ENCODE data around the gene POP4.

POP4 gene

GRCh38 chr19:29577649-29577963 is 28.5 kb upstream of the POP4 start:
- no peak for DNase-seq

DNA sequence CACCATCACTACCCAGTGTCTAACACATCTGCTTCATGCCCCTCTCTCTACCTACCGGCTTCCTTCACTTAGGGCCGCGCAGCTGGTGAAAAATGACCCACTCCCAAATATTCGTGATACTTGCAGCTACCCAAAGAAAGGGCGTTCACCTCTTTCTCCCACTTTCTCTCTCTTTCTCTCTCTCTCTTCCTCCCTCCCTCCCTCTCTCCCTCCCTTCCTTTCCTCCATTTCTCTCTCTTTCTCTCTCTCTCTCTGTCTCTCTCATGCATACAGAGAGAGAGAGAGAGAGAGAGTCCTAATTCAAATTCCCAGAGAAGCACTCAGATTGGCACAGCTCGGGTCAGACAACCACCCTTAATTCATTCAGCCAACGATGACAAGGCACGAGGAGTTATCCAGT is 27.7 kb upstream of the POP4 start:
- no peak for DNase-seq

GRCh38 chr19:29579308-29579910 is 26.7 kb upstream of the POP4 start:
- no peak for DNase-seq

- no peak for DNase-seq
Measured at GRCh38 chr19:29581398-29581797, 24.7 kb upstream of the POP4 start.

GRCh38 chr19:29583196-29583999 is 22.7 kb upstream of the POP4 start:
- no peak for DNase-seq

GRCh38 chr19:29586401-29586800 is 19.7 kb upstream of the POP4 start:
- DNase-seq: no peak

DNA sequence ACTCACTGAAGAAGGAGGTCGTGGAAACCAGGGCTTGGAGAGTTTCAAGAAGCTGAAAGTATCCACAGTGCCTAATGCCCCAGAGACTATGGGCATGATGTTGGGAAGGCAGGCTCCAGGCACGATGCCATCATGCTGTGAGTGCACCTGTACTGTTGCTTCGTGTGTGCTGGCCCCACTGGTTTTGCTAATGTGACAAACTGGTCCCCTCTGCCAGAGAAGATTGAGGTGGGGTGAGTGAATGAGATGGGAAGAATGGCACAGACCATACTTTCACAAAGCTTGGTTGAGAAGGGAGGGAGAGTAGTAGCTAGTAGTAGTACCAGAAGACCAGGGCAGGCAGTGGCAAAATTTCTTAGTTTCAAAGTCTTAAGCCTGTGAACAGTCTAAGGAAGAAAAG is 19.0 kb upstream of the POP4 start:
- no peak for DNase-seq

DNA sequence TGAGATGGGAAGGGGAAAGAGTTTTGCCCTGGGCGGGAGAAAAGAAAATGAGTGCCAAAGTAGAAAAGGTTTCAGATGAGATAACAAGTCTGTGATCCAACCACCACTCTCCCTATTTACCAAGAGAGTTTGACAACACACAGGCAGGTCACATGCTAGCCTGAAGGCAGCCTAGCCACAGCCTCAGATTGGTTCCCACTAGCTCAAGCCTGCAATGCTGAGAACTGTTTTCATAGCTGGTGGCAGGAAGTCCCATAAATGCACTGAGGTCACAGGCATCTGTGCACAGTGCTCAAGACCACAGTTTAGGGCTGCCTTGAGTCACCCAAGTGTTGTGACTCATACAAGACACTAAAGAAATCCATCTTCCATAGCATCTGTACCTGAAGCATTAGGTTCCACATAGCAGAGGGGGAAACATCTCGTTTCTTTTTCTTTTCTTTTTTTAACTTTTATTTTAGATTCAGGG is 18.5 kb upstream of the POP4 start:
- DNase-seq: peak; percentile 40 to 42

DNA sequence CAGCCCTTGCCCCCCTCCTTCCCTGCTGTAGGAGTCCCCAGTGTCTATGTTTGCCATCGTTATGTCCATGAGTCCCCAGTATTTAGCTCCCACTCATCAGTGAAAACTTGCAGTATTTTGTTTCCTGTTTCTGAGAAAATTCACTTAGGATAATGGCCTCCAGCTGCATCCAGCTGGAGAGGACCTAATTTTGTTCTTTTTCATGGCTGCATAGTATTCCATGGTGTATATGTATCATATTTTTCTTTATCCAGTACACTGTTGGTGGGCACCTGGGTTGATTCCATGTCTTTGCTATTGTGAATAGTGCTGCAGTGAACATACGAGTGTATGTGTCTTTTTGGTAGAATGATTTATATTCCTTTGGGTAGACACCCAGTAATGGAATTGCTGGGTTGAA is 18.0 kb upstream of the POP4 start:
- no peak for DNase-seq

DNA sequence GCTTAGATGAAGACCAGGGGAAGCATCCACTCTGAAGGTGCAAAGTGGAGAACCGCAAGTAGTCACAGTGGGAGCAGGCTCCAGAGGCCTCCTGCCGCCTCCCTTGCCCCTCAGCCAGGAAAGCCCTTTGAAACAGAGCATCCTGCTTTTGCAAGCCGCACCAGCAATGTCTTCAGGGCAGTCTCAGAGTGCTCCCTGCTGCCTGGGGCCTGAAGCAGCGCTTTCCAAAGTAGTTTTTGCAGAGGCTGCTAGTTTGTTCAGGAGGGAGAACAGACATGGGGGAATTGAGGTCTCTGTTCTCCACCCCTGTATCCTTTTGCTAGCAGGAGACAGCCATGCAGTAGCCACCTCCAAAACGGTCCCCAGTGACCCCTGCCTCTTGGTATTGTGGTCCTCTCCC is 15.8 kb upstream of the POP4 start:
- DNase-seq: no peak

- no peak for DNase-seq
Measured at GRCh38 chr19:29591670-29592069, 14.4 kb upstream of the POP4 start.

GRCh38 chr19:29593869-29594268 is 12.2 kb upstream of the POP4 start:
- no peak for DNase-seq

DNA sequence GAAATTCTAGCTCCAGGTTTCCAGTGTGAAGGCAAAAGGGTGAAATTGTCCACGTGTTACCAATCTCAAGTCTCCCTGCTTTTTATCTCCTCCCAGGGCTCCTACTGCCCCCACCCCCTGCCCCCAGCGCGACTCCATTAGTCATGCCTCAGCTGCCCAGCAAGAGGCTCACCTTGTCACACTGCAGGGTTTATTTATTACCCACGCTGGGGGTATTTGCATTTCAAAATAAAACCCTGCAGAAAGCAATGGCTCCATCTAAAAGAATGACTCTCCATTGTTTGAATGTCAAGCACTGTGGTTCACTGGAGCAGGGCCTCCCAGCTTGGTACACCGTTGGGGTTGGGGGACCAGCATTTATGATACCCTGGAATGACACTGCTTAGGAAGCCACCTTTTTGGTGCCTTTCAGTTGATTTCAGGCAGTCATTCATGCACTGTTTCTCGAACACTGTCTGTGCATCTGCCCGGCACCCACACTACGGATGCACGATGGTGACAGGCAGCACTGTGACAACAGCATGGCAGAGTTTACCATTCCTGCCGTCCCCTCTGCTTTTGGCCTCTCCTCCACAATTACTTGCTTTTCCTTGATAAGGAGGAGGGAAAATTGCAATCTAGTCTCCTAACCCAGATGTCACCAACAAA is 9.9 kb upstream of the POP4 start:
- no peak for DNase-seq

DNA sequence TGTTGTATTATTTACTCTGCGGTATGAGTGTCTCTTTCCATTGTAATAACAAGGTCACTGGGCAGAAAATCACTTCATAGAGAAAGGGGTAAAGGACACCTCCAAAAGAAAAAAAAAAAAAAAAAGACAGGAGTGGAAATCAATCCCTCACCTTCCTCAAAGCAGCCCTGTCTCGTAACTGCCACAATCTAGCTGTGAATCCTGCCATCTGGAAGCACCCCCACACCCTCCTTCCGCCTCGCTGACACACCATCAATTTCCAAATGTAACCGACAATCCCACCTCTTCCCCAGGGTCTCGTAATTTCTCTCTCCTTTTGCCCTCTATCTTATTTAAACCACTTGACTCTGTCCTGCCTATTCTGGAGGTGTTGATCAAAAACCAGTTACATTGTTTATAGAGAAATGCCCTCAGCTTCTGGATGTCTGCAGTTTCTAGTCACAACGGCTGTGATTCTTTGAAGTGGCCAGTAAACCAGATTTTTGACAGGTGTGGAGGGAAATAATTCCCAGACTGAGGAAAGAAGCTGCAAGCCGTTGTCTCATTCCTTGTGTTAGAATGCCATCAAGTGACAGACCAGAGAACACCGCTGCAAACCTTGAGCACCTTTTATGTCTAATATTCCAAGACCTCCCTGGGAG is 9.1 kb upstream of the POP4 start:
- no peak for DNase-seq

DNA sequence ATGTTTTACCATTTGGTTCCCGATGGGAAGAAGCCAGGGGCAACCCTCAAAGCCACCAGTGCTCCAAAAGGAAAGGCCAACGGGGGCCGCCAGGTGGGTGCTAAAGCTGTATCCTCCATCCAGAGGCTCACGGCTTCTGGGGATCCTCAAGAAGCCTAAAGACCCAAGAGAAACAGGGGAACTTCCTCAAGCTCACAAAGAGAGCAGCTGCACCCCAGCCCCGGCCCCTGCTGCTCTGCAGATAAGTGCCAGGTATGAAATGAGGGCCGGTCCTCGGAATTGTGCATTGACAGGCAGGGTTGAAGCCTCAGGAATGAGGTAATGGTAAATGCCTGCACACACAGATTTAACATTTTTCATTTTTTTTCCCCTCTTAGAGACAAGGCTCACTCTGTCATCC is 8.0 kb upstream of the POP4 start:
- DNase-seq: no peak

DNA sequence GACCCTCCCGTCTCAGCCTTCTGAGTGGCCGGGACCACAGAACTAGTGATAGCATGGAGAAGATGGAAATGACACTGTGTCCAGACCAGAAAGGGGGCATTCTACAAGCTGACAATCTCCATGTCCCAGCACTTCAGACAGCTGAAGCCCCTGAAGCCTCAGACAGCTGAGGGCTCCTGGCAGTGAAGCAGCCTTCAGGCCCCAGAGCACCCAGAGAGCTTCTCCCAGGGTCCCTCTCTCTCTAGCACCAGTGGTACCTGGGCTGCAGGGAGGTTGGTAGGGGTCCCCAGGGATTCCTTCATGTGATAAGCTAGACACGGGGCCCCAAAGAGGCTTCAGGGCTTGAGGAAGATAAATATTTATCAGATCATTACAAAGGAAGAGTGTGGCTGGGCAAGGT is 7.6 kb upstream of the POP4 start:
- DNase-seq: no peak

DNA sequence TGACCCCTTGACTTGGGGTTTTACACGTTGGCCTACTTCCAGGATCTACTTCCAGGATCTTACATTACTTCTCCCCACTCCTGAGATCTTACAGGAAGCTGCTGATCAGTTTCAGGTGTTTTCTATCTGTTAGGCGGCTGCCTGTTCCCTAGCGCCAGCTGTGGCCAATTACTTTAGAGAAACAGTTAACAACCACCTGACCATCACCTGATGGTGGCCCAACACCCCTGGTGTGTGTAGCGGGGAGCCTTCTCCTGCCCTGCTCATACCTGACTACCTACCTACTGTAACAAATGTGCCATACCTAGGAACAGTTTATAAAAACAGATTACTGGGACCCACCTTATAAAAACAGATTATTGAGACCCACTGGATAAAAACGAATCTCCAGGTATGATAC is 2.8 kb upstream of the POP4 start:
- DNase-seq: no peak

DNA sequence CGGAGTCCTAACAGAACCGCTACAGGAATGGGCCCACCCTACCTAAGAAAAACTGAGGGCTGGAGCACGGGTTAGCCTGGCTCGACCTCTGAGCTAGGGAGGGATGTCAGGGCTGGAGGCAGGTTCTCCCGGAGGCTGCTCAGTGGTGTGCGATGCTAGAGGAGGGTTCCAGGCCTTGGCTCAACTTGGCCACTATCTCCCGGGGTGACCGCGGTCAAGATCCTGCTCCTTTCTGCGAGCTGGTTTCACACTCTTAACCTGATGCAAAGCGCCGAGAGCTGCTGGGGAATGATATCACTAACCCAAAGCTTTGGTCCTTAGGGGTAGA is 301 bp downstream of the POP4 start:
- DNase-seq: no peak

DNA sequence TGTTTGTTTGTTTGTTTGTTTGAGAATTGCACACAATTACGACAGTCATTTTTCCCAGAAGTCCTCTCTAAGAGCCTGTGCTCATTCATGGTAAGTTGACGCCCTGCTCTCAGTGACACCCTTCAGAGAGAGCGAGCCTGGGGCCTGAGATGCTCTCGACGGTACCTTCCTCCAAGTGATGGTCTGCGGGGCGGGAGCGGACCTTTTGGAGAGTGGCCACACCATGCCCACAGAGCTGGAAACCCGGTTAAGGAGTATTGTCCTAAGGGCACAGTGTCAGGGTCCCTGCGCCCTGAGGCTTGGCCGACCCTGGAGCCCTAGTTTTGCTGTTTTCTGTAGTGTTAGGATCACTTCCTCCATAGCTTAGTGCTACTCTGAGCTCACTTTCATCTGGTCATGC is 3.6 kb downstream of the POP4 start:
- no peak for DNase-seq

GRCh38 chr19:29610213-29610573 is 4.1 kb downstream of the POP4 start:
- DNase-seq: no peak

- peak; percentile 83 to 87 for DNase-seq
Measured at GRCh38 chr19:29610574-29611271, 4.6 kb downstream of the POP4 start.

DNA sequence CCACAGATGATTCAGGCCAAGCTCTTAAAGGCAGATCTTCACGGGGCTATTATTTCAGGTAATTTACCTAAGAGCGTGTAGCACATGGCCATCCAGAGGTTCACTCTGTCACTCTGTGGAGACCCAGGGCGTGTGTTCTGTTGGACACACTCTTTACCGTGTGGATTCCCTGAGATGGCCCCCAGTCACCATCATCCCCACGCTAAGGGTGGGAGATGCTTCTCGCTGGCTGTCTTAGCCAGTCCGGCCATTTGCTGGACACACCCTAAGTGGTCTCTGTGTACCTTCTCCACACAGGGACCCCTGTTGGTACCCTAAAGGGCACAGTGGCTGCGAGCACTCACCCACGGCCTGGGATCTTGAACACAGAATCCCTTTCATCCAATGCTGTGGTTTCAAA is 6.0 kb downstream of the POP4 start:
- DNase-seq: no peak

- DNase-seq: no peak
Measured at GRCh38 chr19:29612801-29613595, 6.9 kb downstream of the POP4 start.
